GM10266 (cell line): Measurements from ENCODE around the gene GARNL3.

Experiments used
- DNase-seq: peaks from one replicate; pipeline ENCODE4 v3.0.0; 2012; ENCODE audit errors: extremely low spot score
- TF ChIP-seq, protein P1 (sequence below): IDR thresholded peaks from 2 replicates; pipeline ENCODE4 v1.5.1; 2012; ENCODE audit warnings: mild to moderate bottlenecking, low read depth; ENCODE audit not compliant: control insufficient read depth, insufficient read depth; ENCODE audit errors: missing control alignments

The GARNL3 gene

DNA sequence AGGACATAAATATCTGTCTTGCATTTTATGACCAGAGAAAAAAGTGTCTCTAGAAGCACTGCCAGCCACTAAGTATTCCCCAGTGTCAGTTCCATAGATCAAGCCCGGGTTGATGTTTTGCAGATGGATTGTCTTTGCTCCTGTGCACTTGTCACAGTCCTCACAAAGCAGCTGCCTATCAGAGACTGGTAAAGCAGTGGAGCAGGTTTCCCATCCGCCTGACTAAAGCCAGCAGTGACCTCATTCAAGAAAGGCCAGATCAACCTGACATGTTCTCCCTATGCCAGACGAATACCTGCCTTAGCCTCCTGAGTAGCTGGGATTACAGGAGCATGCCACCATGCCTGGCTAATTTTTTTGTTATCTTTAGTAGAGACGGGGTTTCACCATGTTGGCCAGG lies 26.8 kb upstream of the GARNL3 start:
- TF ChIP-seq, protein P1, sequence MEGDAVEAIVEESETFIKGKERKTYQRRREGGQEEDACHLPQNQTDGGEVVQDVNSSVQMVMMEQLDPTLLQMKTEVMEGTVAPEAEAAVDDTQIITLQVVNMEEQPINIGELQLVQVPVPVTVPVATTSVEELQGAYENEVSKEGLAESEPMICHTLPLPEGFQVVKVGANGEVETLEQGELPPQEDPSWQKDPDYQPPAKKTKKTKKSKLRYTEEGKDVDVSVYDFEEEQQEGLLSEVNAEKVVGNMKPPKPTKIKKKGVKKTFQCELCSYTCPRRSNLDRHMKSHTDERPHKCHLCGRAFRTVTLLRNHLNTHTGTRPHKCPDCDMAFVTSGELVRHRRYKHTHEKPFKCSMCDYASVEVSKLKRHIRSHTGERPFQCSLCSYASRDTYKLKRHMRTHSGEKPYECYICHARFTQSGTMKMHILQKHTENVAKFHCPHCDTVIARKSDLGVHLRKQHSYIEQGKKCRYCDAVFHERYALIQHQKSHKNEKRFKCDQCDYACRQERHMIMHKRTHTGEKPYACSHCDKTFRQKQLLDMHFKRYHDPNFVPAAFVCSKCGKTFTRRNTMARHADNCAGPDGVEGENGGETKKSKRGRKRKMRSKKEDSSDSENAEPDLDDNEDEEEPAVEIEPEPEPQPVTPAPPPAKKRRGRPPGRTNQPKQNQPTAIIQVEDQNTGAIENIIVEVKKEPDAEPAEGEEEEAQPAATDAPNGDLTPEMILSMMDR: no peak
- DNase-seq: no peak

DNA sequence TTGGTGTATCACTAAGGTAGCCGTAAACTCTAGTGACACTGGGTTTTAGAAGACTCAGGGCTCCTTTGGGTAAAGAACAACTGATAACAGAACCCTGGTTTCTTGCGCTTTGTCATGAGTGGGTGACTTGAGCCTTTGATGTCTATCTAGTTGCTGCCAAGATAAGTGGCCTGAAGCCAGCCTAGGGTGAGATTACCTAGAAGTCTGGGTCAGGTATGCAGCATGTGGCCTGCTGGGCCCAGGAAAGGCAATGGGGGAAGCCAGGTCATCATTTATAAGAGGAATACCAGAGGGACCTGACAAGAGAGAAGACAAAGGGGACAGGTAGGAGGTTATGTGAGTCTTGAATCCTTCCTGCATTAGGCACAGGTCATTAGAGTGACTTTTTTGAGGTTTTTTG lies 23.2 kb upstream of the GARNL3 start:
- TF ChIP-seq, protein P1: no peak
- no peak for DNase-seq

DNA sequence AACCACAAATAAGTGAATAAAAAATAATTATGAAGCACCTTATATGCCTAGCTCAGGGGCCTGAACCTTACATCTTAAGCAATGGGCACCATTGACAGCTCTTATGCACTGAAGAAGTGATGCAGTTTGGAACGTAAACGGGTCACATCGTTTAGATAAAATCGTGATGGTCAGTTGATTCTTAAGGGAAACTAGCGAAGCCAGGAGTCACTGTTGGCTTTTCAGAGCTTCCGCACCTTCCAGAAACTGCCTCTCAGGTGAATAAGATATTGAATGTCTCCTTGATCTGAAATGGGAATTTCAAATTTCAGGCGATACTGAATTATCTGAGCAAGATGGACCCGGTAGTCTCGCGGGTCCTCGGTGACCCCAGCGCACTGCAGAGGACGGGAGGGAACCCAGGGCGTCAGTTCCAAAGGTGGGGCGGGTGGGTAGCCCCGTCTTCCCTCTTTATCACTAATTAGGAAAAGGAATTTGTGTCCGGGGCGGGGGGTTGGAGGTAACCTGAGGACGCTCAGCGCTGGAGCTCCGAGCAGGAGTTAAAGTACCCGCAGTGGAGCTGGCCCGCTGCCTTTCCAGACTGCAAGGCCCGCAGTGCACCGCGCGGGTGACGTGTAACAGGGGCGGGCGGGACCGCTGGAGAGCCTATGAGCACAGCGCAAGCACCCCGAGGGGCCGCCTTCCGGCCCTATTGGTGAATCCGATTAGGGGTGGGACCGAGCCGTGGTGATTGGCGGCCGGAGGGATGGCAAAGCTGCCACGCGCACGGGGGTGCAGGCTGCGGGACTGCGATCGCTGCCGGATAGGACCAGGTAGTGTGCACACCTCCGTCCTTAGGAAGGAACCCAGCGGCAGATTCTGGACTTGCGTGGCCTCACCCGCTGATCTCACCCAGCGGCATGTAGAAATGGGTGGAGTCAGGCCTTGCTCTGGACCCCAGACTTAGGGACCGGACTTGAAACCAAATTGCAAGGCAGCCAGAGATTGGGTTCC lies 19.7 kb upstream of the GARNL3 start:
- TF ChIP-seq, protein P1: no peak
- DNase-seq: peak; percentile 93

DNA sequence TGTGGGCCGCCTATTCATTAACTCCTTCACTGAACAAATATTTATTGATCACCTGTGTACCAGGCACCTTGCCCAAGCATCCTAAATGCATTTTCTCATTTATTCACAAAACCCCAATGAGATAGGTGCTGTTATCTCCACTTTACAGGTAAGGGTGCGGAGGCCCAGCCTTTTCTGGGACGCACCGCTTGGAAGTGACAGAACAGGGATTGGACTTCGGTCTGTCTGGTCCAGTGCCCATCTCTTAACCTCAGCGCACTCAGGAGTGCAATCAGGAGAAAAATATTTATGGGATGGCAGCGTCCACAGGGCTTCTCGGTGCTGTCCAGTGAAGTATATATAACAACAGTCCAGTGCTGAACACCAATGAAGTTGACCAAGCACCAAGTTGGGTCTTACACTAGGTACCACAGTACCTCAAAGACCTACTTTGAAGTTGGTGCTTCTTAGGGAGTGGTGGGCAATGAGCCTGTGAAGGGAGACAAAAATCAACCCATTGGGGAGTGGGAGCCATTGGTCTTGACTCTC lies 18.9 kb upstream of the GARNL3 start:
- DNase-seq: no peak
- TF ChIP-seq, protein P1: no peak

DNA sequence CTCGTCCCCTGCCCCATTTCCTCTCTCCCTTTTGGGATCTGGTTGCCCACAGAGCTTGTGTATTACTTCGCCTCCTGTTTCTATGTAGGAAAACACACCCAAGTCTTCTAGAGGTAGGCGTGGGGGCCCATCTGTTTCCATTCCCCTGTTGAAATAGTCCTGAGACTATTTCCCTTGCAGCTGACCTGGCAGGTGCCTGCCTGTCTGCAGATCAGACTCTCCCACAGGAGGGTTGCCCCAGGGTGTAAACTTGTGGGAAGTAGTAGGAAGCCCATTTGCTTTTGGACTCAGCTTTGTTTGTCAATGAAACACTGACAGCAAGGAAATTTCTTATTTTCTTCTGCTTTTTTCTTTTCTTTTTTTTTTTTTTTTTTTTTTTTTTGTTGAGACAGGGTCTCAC lies 16.3 kb upstream of the GARNL3 start:
- TF ChIP-seq, protein P1: no peak
- no peak for DNase-seq

DNA sequence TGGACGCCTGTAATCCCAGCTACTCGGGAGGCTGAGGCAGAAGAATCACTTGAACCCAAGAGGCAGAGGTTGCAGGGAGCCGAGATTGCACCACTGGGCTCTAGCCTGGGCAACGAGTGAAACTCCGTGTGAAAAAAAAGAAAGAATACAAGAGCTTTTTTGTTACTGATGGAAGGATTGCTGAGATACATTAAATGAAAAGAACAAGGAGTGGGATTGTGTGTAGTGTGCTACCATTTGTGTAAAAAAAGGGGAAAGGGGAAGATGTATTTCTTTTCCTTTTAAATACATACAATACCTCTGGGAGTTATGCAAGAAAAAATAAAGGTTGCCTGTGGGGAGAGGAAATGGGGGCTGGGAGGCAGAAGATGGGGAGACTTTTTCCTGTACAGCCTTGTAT lies 14.7 kb upstream of the GARNL3 start:
- TF ChIP-seq, protein P1: no peak
- no peak for DNase-seq

DNA sequence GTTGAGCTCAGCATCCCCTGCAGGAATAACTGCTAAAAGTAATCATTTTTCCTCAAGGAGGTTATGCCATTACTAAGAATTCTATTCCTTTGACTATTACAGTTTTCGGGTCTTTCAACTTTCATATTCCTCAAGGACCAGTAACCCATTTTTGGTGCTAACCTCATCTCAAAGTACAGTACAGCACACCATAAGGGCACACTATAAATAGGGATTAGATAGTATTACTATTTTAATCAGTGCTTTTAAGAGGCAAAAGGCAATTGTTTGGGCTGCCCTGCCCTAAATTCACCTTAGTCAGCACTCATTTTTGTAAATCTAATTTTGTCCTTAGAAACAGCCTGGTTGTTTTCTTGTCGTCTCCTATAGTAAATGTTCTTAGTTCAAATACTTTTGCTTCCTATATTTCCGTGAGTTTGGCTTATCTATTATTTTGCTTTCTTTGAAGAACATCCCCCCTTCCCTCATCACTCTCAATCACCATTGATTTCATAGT lies 13.6 kb upstream of the GARNL3 start:
- TF ChIP-seq, protein P1: no peak
- no peak for DNase-seq
